HepG2 (cell line): ENCODE measurements around the gene SAPCD2. TPM values are rescaled to one million over a fixed set of nuclear protein-coding genes. Genes with fewer than 3 reads are reported as not detected.

Experiments used
- ASH2L ChIP-seq: fragments of 300-600, 200-600 bp; sonication (generic); IDR thresholded peaks from 2 replicates; pipeline ENCODE4 v1.7.0; 2017; ENCODE audit warnings: low read depth, mild to moderate bottlenecking, moderate library complexity, mixed read lengths, low read length; ENCODE audit not compliant: insufficient read length
- CHCHD3 ChIP-seq: sonication (generic); formaldehyde crosslinking; IDR thresholded peaks from 2 replicates; pipeline ENCODE4 v1.8.0; 2022; ENCODE audit warnings: mild to moderate bottlenecking, missing genetic modification reagents, moderate library complexity
- CTCF ChIP-seq: sonication (generic); formaldehyde crosslinking; IDR thresholded peaks from 2 replicates; pipeline ENCODE4 v1.5.0; 2020; ENCODE audit warnings: mild to moderate bottlenecking, missing genetic modification reagents, moderate library complexity
- EP300 ChIP-seq, 3 experiments: sonication (generic) in 1 of 3; formaldehyde crosslinking in 1 of 3; IDR thresholded peaks; 2 replicates each; pipeline versions ENCODE4 v1.5.1 to v1.6.1; 2011 to 2020; ENCODE audit warnings: low read depth in 2 of 3, low read length in 2 of 3, borderline replicate concordance in 1 of 3, improper control_type of control experiment in 1 of 3, mild to moderate bottlenecking in 1 of 3, missing genetic modification reagents in 1 of 3, moderate library complexity in 1 of 3
- HNRNPK ChIP-seq: fragments of 200-400 bp; formaldehyde crosslinking; IDR thresholded peaks from 2 replicates; pipeline ENCODE4 v1.6.1; 2018; ENCODE audit warnings: low read length, low read depth, moderate library complexity, mild to moderate bottlenecking; ENCODE audit not compliant: poor library complexity, severe bottlenecking
- HNRNPUL1 ChIP-seq: fragments of 200-400 bp; formaldehyde crosslinking; IDR thresholded peaks from 2 replicates; pipeline ENCODE4 v1.6.1; 2017; ENCODE audit warnings: low read depth, mild to moderate bottlenecking, low read length, moderate library complexity
- KMT2A ChIP-seq: sonication (generic); formaldehyde crosslinking; IDR thresholded peaks from 2 replicates; pipeline ENCODE4 v1.4.0; 2020; ENCODE audit warnings: missing genetic modification reagents
- MAX ChIP-seq: IDR thresholded peaks from 2 replicates; pipeline ENCODE4 v1.6.1; 2012; ENCODE audit warnings: inconsistent platforms
- MXD1 ChIP-seq: sonication (generic); formaldehyde crosslinking; IDR thresholded peaks from 2 replicates; pipeline ENCODE4 v1.4.0; 2020; ENCODE audit warnings: mild to moderate bottlenecking, missing genetic modification reagents
- NCOR1 ChIP-seq: fragments of 200-600 bp; sonication (generic); IDR thresholded peaks from 2 replicates; pipeline ENCODE4 v1.7.0; 2017; ENCODE audit warnings: antibody characterized with exemption, low read length, borderline replicate concordance
- PCBP2 ChIP-seq: fragments of 200-400 bp; formaldehyde crosslinking; optimal IDR thresholded peaks from 2 replicates; pipeline ENCODE3; 2018; ENCODE audit warnings: low read length, low read depth; ENCODE audit not compliant: poor library complexity, severe bottlenecking
- PHF21A ChIP-seq: sonication (generic); formaldehyde crosslinking; IDR thresholded peaks from 2 replicates; pipeline ENCODE4 v1.5.0; 2020; ENCODE audit warnings: mild to moderate bottlenecking, missing genetic modification reagents
- POLR2AphosphoS5 ChIP-seq: IDR thresholded peaks from 2 replicates; pipeline ENCODE4 v1.6.1; 2012; ENCODE audit warnings: low read depth, low read length
- SMAD9 ChIP-seq: sonication (generic); formaldehyde crosslinking; IDR thresholded peaks from 2 replicates; pipeline ENCODE4 v1.5.1; 2020; ENCODE audit warnings: mild to moderate bottlenecking, missing genetic modification reagents
- SP1 ChIP-seq, 2 experiments: fragments of 450-650 bp in 1 of 2; sonication (generic) in 1 of 2; formaldehyde crosslinking in 1 of 2; IDR thresholded peaks; 2 replicates each; pipeline versions ENCODE4 v1.4.0 to v1.6.1; 2016 to 2020; ENCODE audit warnings: missing genetic modification reagents in 1 of 2
- SPEN ChIP-seq: sonication (generic); formaldehyde crosslinking; IDR thresholded peaks from 2 replicates; pipeline ENCODE4 v1.5.1; 2020; ENCODE audit warnings: low read depth, mild to moderate bottlenecking, missing genetic modification reagents
- TFAP4 ChIP-seq: sonication (generic); IDR thresholded peaks from 2 replicates; pipeline ENCODE4 v1.6.1; 2016; ENCODE audit warnings: low read depth, borderline replicate concordance
- ZBTB1 ChIP-seq: sonication (generic); formaldehyde crosslinking; IDR thresholded peaks from 2 replicates; pipeline ENCODE4 v1.4.0; 2020; ENCODE audit warnings: missing genetic modification reagents, borderline replicate concordance
- ZFP36L1 ChIP-seq: sonication (generic); formaldehyde crosslinking; IDR thresholded peaks from 2 replicates; pipeline ENCODE4 v1.8.0; 2022; ENCODE audit warnings: mild to moderate bottlenecking, missing genetic modification reagents, moderate library complexity
- ZNF274 ChIP-seq: sonication (generic); formaldehyde crosslinking; IDR thresholded peaks from 2 replicates; pipeline ENCODE4 v1.5.1; 2020; ENCODE audit warnings: mild to moderate bottlenecking, missing genetic modification reagents
- ZNF292 ChIP-seq: sonication (generic); formaldehyde crosslinking; IDR thresholded peaks from 2 replicates; pipeline ENCODE4 v1.8.1; 2022; ENCODE audit warnings: mild to moderate bottlenecking, low read depth, missing genetic modification reagents, borderline replicate concordance
- ZNF44 ChIP-seq: sonication (generic); formaldehyde crosslinking; IDR thresholded peaks from 2 replicates; pipeline ENCODE4 v1.5.1; 2020; ENCODE audit warnings: mild to moderate bottlenecking, missing genetic modification reagents
- ZNF777 ChIP-seq: sonication (generic); formaldehyde crosslinking; IDR thresholded peaks from 2 replicates; pipeline ENCODE4 v1.4.0; 2020; ENCODE audit warnings: missing genetic modification reagents
- ZNF800 ChIP-seq: sonication (generic); formaldehyde crosslinking; IDR thresholded peaks from 2 replicates; pipeline ENCODE4 v1.4.0; 2020; ENCODE audit warnings: missing genetic modification reagents
- polyA plus RNA-seq, 8 experiments: library from polyadenylated mRNA; depleted of rRNA in 3 of 8; stranded (reverse) in 7 of 8; unstranded in 1 of 8; fragments of >200 nt; fragmentation: Illumina TruSeq in 4 of 8; extraction: Trizol in 4 of 8; gene quantifications; 2 replicates each; pipeline versions ENCODE4 v1.2.1 to v1.2.3, GENCODE V29; 2011 to 2016; ENCODE audit warnings: low read depth in 4 of 8, missing spikeins in 1 of 8, mixed read lengths in 1 of 8; ENCODE audit not compliant: insufficient read depth in 1 of 8
- total RNA-seq, 5 experiments: library from RNA; depleted of rRNA; stranded (reverse); fragments of >200 nt; fragmentation: Illumina TruSeq; extraction: Trizol; gene quantifications; 2 replicates each; pipeline ENCODE4 v1.2.3, GENCODE V29; 2016; ENCODE audit warnings: low read depth in 1 of 5

The SAPCD2 gene
- total and polyA plus RNA-seq, 2 of the 13 experiments (the other 11 are each of a cell fraction or from before 2014, with no cell fraction given): 21.9 to 42.8 TPM

GRCh38 chr9:137077010-137077747 lies 6.8 kb upstream of the SAPCD2 start, which contains the start of gene UAP1L1 (continued):
- no peak for TF ChIP-seq ZBTB1 (CRISPR knock-in tag)
- TF ChIP-seq ZNF777 (CRISPR knock-in tag): peak; percentile 86
- no peak for TF ChIP-seq ZNF274 (CRISPR knock-in tag)
- 0 out of 2 replicates have a peak, but pooled peaks have one; percentile 4 for TF ChIP-seq CTCF
- no peak for TF ChIP-seq SMAD9 (CRISPR knock-in tag)
- TF ChIP-seq EP300 (IDR thresholded peaks at IDR 0.05; ENCODE audit: low read depth in 2 of 2, low read length in 2 of 2): no peak
- no peak for TF ChIP-seq EP300 (CRISPR knock-in tag; IDR thresholded peaks at IDR 0.05; ENCODE audit: borderline replicate concordance)
- TF ChIP-seq NCOR1: no peak
- TF ChIP-seq HNRNPK: no peak
- no peak for TF ChIP-seq PHF21A (CRISPR knock-in tag)
- TF ChIP-seq MXD1: peak; percentile 46
- TF ChIP-seq MAX: peak; percentile 13; the same call in 1 of the 2 replicates
- TF ChIP-seq ZFP36L1 (CRISPR knock-in tag): no peak
- no peak for TF ChIP-seq CHCHD3 (CRISPR knock-in tag)
- TF ChIP-seq ZNF800 (CRISPR knock-in tag): peak; percentile 74
- peak; percentile 25; the same call in 1 of the 2 replicates for TF ChIP-seq SPEN (CRISPR knock-in tag)
- TF ChIP-seq KMT2A (CRISPR knock-in tag): no peak
- TF ChIP-seq TFAP4: peak; percentile 27; the same call in 1 of the 2 replicates
- no peak for TF ChIP-seq SP1 (IDR thresholded peaks at IDR 0.05)
- TF ChIP-seq SP1 (CRISPR knock-in tag; IDR thresholded peaks at IDR 0.05): peak; percentile 24; the same call in 1 of the 2 replicates
- TF ChIP-seq ZNF292: no peak
- no peak for TF ChIP-seq POLR2AphosphoS5
- TF ChIP-seq ZNF44 (CRISPR knock-in tag): no peak
- no peak for TF ChIP-seq ASH2L
- TF ChIP-seq PCBP2: no peak
- TF ChIP-seq HNRNPUL1: no peak
